Measurements from ENCODE around the gene AASDH.

- TF ChIP-seq GABPA (IDR thresholded peaks at IDR 0.05 in 1 of 2, conservative IDR thresholded peaks at IDR 0.05 in 1 of 2): no peak
- TF ChIP-seq, protein P1, sequence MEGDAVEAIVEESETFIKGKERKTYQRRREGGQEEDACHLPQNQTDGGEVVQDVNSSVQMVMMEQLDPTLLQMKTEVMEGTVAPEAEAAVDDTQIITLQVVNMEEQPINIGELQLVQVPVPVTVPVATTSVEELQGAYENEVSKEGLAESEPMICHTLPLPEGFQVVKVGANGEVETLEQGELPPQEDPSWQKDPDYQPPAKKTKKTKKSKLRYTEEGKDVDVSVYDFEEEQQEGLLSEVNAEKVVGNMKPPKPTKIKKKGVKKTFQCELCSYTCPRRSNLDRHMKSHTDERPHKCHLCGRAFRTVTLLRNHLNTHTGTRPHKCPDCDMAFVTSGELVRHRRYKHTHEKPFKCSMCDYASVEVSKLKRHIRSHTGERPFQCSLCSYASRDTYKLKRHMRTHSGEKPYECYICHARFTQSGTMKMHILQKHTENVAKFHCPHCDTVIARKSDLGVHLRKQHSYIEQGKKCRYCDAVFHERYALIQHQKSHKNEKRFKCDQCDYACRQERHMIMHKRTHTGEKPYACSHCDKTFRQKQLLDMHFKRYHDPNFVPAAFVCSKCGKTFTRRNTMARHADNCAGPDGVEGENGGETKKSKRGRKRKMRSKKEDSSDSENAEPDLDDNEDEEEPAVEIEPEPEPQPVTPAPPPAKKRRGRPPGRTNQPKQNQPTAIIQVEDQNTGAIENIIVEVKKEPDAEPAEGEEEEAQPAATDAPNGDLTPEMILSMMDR (IDR thresholded peaks at IDR 0.05; ENCODE audit: low read depth, low read length, missing input control): no peak
These were observed 66.0 kb downstream of the AASDH start for GRCh38 chr4:56321251-56321650.
